Testis (tissue), 3 donors: Measurements from ENCODE around the gene COL4A2. TPM values are rescaled to one million over a fixed set of nuclear protein-coding genes. Genes with fewer than 3 reads are reported as not detected.

Experiments used
- DNase-seq: peaks from one replicate; pipeline ENCODE4 v3.0.0-alpha.2; 2019
- H3K27ac ChIP-seq, 2 donors: fragments of 200-600 bp; sonication (generic); one replicate each; pipeline ENCODE4 v1.5.1; 2019
- H3K27me3 ChIP-seq: fragments of 200-600 bp; sonication (generic); one replicate; pipeline ENCODE4 v1.5.1; 2019
- H3K36me3 ChIP-seq: fragments of 200-600 bp; sonication (generic); one replicate; pipeline ENCODE4 v1.5.1; 2017; ENCODE audit warnings: low read depth; ENCODE audit errors: missing control alignments
- H3K4me1 ChIP-seq: fragments of 200-600 bp; sonication (generic); one replicate; pipeline ENCODE4 v1.5.1; 2019
- H3K4me3 ChIP-seq, 2 donors: fragments of 200-600 bp; sonication (generic); one replicate each; pipeline ENCODE4 v1.5.1; 2017 to 2019
- H3K9me3 ChIP-seq: fragments of 200-600 bp; sonication (generic); one replicate; pipeline ENCODE4 v1.5.1; 2017
- CTCF ChIP-seq, 3 experiments: fragments of 450-650 bp in 2 of 3; fragments of 200-600 bp in 1 of 3; sonication (generic) in 1 of 3; IDR thresholded peaks; one replicate each; pipeline ENCODE4 v1.5.1; 2016 to 2019; ENCODE audit warnings: antibody characterized with exemption in 3 of 3, mild to moderate bottlenecking in 2 of 3, moderate library complexity in 1 of 3
- POLR2A ChIP-seq: fragments of 450-650 bp; IDR thresholded peaks from one replicate; pipeline ENCODE4 v1.6.1; 2017; ENCODE audit warnings: antibody characterized with exemption, mild to moderate bottlenecking, moderate library complexity
- WGBS, 2 donors: methylation state at CpG; one replicate each; pipeline ENCODE4 v1.1.5; 2018; 5-methylcytosine and 5-hydroxymethylcytosine counted together
- intact Hi-C: fragments of 100-400 bp; cut with DNase I; formaldehyde crosslinking; loops from one replicate; pipeline ENCODE4 v1.15.1; 2023; ENCODE audit warnings: low total_unique reads
- polyA plus RNA-seq: library from polyadenylated mRNA; stranded (reverse); fragments of 350-450 nt; fragmentation: Illumina TruSeq; extraction: RNeasy Lipid Tissue Mini Kit (QIAGEN cat#74804); gene quantifications from one replicate; pipeline ENCODE4 v1.2.3, GENCODE V29; 2014; ENCODE audit warnings: low read depth, low replicate concordance; ENCODE audit not compliant: insufficient read depth
- total RNA-seq, 2 donors: library from RNA; depleted of rRNA; stranded (reverse); fragments of >200 nt; gene quantifications; one replicate each; pipeline ENCODE4 v1.2.3, GENCODE V29; 2016

The COL4A2 gene
- total and polyA plus RNA-seq, 3 donors from 2014 or later = 69.1 to 89.9 (median 81.0) TPM

GRCh38 chr13:110379358-110379757 is 72.3 kb downstream of the COL4A2 start:
- 96% methylated on average over 8 to 9 of the region's 9 CpGs for WGBS, 2 donors
- Histone ChIP-seq H3K9me3 (no peaks in the 10 kb centered on the region), H3K4me3 (no peak overlapping the region), H3K36me3 (no peaks in the 10 kb centered on the region), H3K27me3 (no peaks in the 10 kb centered on the region), H3K27ac (no peak overlapping the region), H3K4me1 (peaks cover 4% of the 10 kb centered on the region)
- TF ChIP-seq CTCF (IDR thresholded peaks at IDR 0.05) (no peak), POLR2A (no peak)
- no peak for DNase-seq
- intact Hi-C loops = no loop called here

- DNase-seq = no peak
- H3K9me3 ChIP-seq = no peaks in the 10 kb centered on the region
- 73 to 85% methylated on average over 4 of the region's 4 CpGs for WGBS, 2 donors
- no peaks in the 10 kb centered on the region for H3K27me3 ChIP-seq
- H3K4me3 ChIP-seq = no peak overlapping the region
- intact Hi-C loops = no loop called here
- TF ChIP-seq POLR2A (no peak), CTCF (IDR thresholded peaks at IDR 0.05) (no peak)
- H3K27ac ChIP-seq = no peak overlapping the region
- no peaks in the 10 kb centered on the region for H3K36me3 ChIP-seq
- peaks cover 4% of the 10 kb centered on the region for H3K4me1 ChIP-seq
These were observed 72.8 kb downstream of the COL4A2 start for GRCh38 chr13:110379905-110380341.

- TF ChIP-seq CTCF (IDR thresholded peaks at IDR 0.05) (no peak), POLR2A (no peak)
- Histone ChIP-seq H3K27me3 (no peaks in the 10 kb centered on the region), H3K36me3 (no peaks in the 10 kb centered on the region), H3K4me3 (no peak overlapping the region), H3K4me1 (peaks cover 4% of the 10 kb centered on the region), H3K27ac (no peak overlapping the region), H3K9me3 (no peaks in the 10 kb centered on the region)
- intact Hi-C loops = no loop called here
- 84 to 90% methylated on average over 14 of the region's 14 CpGs for whole genome bisulfite sequencing, 2 donors
- no peak for DNase-seq
These were observed 73.4 kb downstream of the COL4A2 start for GRCh38 chr13:110380359-110381028.

GRCh38 chr13:110381029-110381360 is 73.9 kb downstream of the COL4A2 start:
- no peak for TF ChIP-seq CTCF (IDR thresholded peaks at IDR 0.05)
- TF ChIP-seq POLR2A = no peak
- Histone ChIP-seq H3K27me3 (no peaks in the 10 kb centered on the region), H3K4me3 (no peak overlapping the region), H3K27ac (no peak overlapping the region), H3K9me3 (no peaks in the 10 kb centered on the region), H3K4me1 (peaks cover 4% of the 10 kb centered on the region), H3K36me3 (no peaks in the 10 kb centered on the region)
- intact Hi-C loops = no loop called here
- 92 to 94% methylated on average over 12 of the region's 12 CpGs for WGBS, 2 donors
- no peak for DNase-seq

GRCh38 chr13:110382229-110382628 is 75.1 kb downstream of the COL4A2 start:
- no peak for TF ChIP-seq POLR2A
- no peak for TF ChIP-seq CTCF (IDR thresholded peaks at IDR 0.05)
- no peaks in the 10 kb centered on the region for H3K9me3 ChIP-seq
- H3K36me3 ChIP-seq = no peaks in the 10 kb centered on the region
- 58 to 83% methylated on average over 3 of the region's 3 CpGs for WGBS, 2 donors
- H3K4me3 ChIP-seq = no peak overlapping the region
- H3K27ac ChIP-seq = no peak overlapping the region
- DNase-seq = no peak
- peaks cover 4% of the 10 kb centered on the region for H3K4me1 ChIP-seq
- intact Hi-C loops = no loop called here
- H3K27me3 ChIP-seq = no peaks in the 10 kb centered on the region
